ENCODE results near the gene SPARCL1. TPM values are rescaled to one million over a fixed set of nuclear protein-coding genes. Genes with fewer than 3 reads are reported as not detected.
A peak's percentile ranks its signal among the peaks of the same experiment; 100 is the strongest.

SPARCL1 gene
- total and polyA plus RNA-seq, 10 of the 15 experiments (the other 5 are each of a cell fraction or from before 2014, with no cell fraction given) = 0.10 to 1.1 TPM; not detected in 8

GRCh38 chr4:87521757-87522374 is 7.3 kb downstream of the SPARCL1 start:
- CTCF ChIA-PET = interaction anchor here (0.6 kb wide), 1 partner anchor 37 kb away, joined by 5 read pairs; no protein-coding TSS in a partner anchor
- no peak for FAIRE-seq
- H3K79me2 ChIP-seq (ENCODE audit: control insufficient read depth, insufficient read depth, low read length) = no peaks in the 10 kb centered on the region
- no peak for DNase-seq (ENCODE audit: low read depth, low spot score)
- H4K20me1 ChIP-seq (ENCODE audit: control insufficient read depth, insufficient read depth) = no peaks in the 10 kb centered on the region
- intact Hi-C loops (cut with micrococcal nuclease; ENCODE audit: unreplicated experiment) = no loop called here
- H3K4me2 ChIP-seq (ENCODE audit: control insufficient read depth, insufficient read depth) = no peak overlapping the region
- no peaks in the 10 kb centered on the region for H3K27me3 ChIP-seq (replicated peaks in 1 of 2; ENCODE audit: control insufficient read depth in 2 of 2, insufficient read depth in 2 of 2, low read length in 1 of 2)
- BruUV-seq (replicated peaks) = no TSS peak
- no peaks in the 10 kb centered on the region for H3K4me1 ChIP-seq (ENCODE audit: control insufficient read depth, insufficient read depth, low read length)
- no peak overlapping the region for H3K9ac ChIP-seq (ENCODE audit: control insufficient read depth, insufficient read depth, low read length)
- POLR2A ChIA-PET = no interaction called here
- no peak overlapping the region for H3K27ac ChIP-seq (ENCODE audit: control insufficient read depth, insufficient read depth)
- in situ Hi-C loops (cut with MboI) = no loop called here
- ATAC-seq = peak; percentile 50
- RAD21 ChIA-PET (ENCODE audit: unreplicated experiment) = no interaction called here
- H3K4me3 ChIP-seq = no peak overlapping the region
- WGBS (ENCODE audit: insufficient coverage, insufficient replicate concordance, low lambda C conversion rate, missing lambda C conversion rate) = 7% methylated on average over 3 of the region's 3 CpGs
- SMC1A ChIA-PET (ENCODE audit: uncharacterized antibody, unreplicated experiment) = interaction anchor here (1.2 to 1.6 kb wide), 3 partner anchors 9 to 22 kb away, joined by 3 to 5 read pairs (median 3); no protein-coding TSS in a partner anchor
- H3K9me3 ChIP-seq (replicated peaks; ENCODE audit: control insufficient read depth, insufficient read depth, low read length) = peaks cover 2% of the 10 kb centered on the region; the same call in 2 of the 3 replicates
- H2AFZ ChIP-seq (ENCODE audit: control insufficient read depth, low read depth, low read length) = no peak overlapping the region
- H3K36me3 ChIP-seq (ENCODE audit: control insufficient read depth in 2 of 2, insufficient read depth in 2 of 2, low read length in 1 of 2) = no peaks in the 10 kb centered on the region
- no peak for TF ChIP-seq ZNF207 (IDR thresholded peaks at IDR 0.05; ENCODE audit: borderline replicate concordance)
- TF ChIP-seq RELA (IDR thresholded peaks at IDR 0.05; ENCODE audit: borderline replicate concordance, partially characterized antibody) = no peak
- TF ChIP-seq SMC3 (IDR thresholded peaks at IDR 0.05; ENCODE audit: borderline replicate concordance, low read length) = no peak
- no peak for TF ChIP-seq HSF1 (IDR thresholded peaks at IDR 0.05; ENCODE audit: low read depth, low read length)
- peak; percentile 94 for TF ChIP-seq MEF2B (IDR thresholded peaks at IDR 0.05; ENCODE audit: partially characterized antibody, poor library complexity, severe bottlenecking)
- TF ChIP-seq ATF7 (IDR thresholded peaks at IDR 0.05; ENCODE audit: low read depth) = peak; percentile 60
- no peak for TF ChIP-seq CHD1 (IDR thresholded peaks at IDR 0.05; ENCODE audit: low read depth, low read length)
- no peak for TF ChIP-seq EED (IDR thresholded peaks at IDR 0.05; ENCODE audit: low read depth)
- TF ChIP-seq NR2C2 (IDR thresholded peaks at IDR 0.05; ENCODE audit: borderline replicate concordance, control insufficient read depth, insufficient read length, low read depth) = no peak
- TF ChIP-seq FOS (IDR thresholded peaks at IDR 0.05; ENCODE audit: borderline replicate concordance, extremely low read depth, insufficient read length) = no peak
- no peak for TF ChIP-seq SUZ12 (IDR thresholded peaks at IDR 0.05; ENCODE audit: unreplicated experiment)
- TF ChIP-seq HDAC6 (IDR thresholded peaks at IDR 0.05; ENCODE audit: unreplicated experiment) = no peak
- peak; percentile 92 for TF ChIP-seq MTA2 (IDR thresholded peaks at IDR 0.05; ENCODE audit: low read depth)
- 0 out of 2 replicates have a peak, but pooled peaks have one; percentile 24 for TF ChIP-seq BCL11A (IDR thresholded peaks at IDR 0.05; ENCODE audit: low read depth, low read length)
- peak in 1 of 2 experiments; percentile 37; a peak in 1 of 4 replicates for TF ChIP-seq EP300 (IDR thresholded peaks at IDR 0.05; ENCODE audit: borderline replicate concordance in 1 of 2, control insufficient read depth in 1 of 2, low read depth in 2 of 2, low read length in 2 of 2)
- no peak for TF ChIP-seq POLR2A (IDR thresholded peaks at IDR 0.05; ENCODE audit: low read depth, low read length)
- no peak for TF ChIP-seq BMI1 (IDR thresholded peaks at IDR 0.05; ENCODE audit: borderline replicate concordance)
- no peak for TF ChIP-seq LARP7 (IDR thresholded peaks at IDR 0.05)
- no peak for TF ChIP-seq MXI1 (IDR thresholded peaks at IDR 0.05; ENCODE audit: low read depth, low read length)
- TF ChIP-seq SPI1 (IDR thresholded peaks at IDR 0.05; ENCODE audit: borderline replicate concordance, insufficient read depth, low read depth, low read length) = no peak
- peak; percentile 30; the same call in 1 of the 2 replicates for TF ChIP-seq PKNOX1 (IDR thresholded peaks at IDR 0.05)
- no peak for TF ChIP-seq SIN3A (IDR thresholded peaks at IDR 0.05; ENCODE audit: low read depth, low read length)
- no peak for TF ChIP-seq MYC (IDR thresholded peaks at IDR 0.05; ENCODE audit: insufficient read depth, insufficient read length, insufficient replicate concordance, low read length, severe bottlenecking)
- TF ChIP-seq BACH1 (IDR thresholded peaks at IDR 0.05; ENCODE audit: borderline replicate concordance) = peak; percentile 96

Measured in GM12878 (cell line).